Uterus (tissue), 2 donors: Measurements from ENCODE around the gene AHCYL1.
"Not testable (repeated sequence)": the region's sequence is repeated elsewhere in the genome, so short reads cannot be mapped to it uniquely, and the experiment has no call there.

Source experiments
- POLR2A ChIP-seq, 2 donors: fragments of 450-650 bp; IDR thresholded peaks; one replicate each; pipeline ENCODE4 v1.6.1; 2016; ENCODE audit warnings: antibody characterized with exemption in 2 of 2, mild to moderate bottlenecking in 1 of 2, moderate library complexity in 1 of 2
- TF ChIP-seq, protein P1 (sequence below), 4 experiments: fragments of 200-600 bp in 2 of 4; fragments of 450-650 bp in 2 of 4; sonication (generic) in 2 of 4; IDR thresholded peaks; one replicate each; pipeline ENCODE4 v1.5.1; 2016 to 2019; ENCODE audit warnings: antibody characterized with exemption in 4 of 4, mild to moderate bottlenecking in 2 of 4, moderate library complexity in 1 of 4

DNA sequence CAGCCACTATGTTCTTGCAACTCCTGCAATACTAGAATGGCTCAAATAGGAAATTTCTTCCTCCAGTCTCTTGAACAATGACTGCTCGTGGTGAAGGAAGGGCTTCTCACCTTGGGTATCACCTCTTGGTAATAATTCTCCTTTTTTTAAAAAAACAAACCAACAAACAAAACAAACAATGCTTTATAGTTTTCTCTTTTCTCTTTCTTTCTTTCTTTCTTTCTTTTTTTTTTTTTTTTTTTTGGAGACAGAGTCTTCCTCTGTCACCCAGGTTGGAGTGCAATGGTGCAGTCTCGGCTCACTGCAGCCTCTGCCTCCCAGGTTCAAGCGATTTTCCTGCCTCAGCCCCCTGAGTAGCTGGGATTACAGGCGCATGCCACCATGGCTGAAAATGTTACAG is 46.1 kb downstream of the AHCYL1 start:
- TF ChIP-seq POLR2A (IDR thresholded peaks at IDR 0.05), result not testable (repeated sequence)
- TF ChIP-seq, protein P1, sequence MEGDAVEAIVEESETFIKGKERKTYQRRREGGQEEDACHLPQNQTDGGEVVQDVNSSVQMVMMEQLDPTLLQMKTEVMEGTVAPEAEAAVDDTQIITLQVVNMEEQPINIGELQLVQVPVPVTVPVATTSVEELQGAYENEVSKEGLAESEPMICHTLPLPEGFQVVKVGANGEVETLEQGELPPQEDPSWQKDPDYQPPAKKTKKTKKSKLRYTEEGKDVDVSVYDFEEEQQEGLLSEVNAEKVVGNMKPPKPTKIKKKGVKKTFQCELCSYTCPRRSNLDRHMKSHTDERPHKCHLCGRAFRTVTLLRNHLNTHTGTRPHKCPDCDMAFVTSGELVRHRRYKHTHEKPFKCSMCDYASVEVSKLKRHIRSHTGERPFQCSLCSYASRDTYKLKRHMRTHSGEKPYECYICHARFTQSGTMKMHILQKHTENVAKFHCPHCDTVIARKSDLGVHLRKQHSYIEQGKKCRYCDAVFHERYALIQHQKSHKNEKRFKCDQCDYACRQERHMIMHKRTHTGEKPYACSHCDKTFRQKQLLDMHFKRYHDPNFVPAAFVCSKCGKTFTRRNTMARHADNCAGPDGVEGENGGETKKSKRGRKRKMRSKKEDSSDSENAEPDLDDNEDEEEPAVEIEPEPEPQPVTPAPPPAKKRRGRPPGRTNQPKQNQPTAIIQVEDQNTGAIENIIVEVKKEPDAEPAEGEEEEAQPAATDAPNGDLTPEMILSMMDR (IDR thresholded peaks at IDR 0.05), result not testable (repeated sequence)
